Immature natural killer cell (primary cell): Measurements from ENCODE around the gene SOX13. TPM values are rescaled to one million over a fixed set of nuclear protein-coding genes. Genes with fewer than 3 reads are reported as not detected.

ENCODE experiments used
- DNase-seq, 3 donors: peaks; one replicate each; pipeline ENCODE4 v3.0.0; 2022; ENCODE audit warnings: mixed read lengths in 1 of 3
- H3K27ac Mint-ChIP-seq, 6 donors: one replicate each; pipeline ENCODE4 v1.8.0; 2020; ENCODE audit warnings: mixed read lengths in 6 of 6, mild to moderate bottlenecking in 5 of 6, inconsistent platforms in 4 of 6, moderate library complexity in 3 of 6
- H3K27me3 Mint-ChIP-seq, 3 donors: one replicate each; pipeline ENCODE4 v1.8.0; 2020 to 2021; ENCODE audit warnings: low read depth in 3 of 3, mild to moderate bottlenecking in 3 of 3, mixed read lengths in 3 of 3, moderate library complexity in 3 of 3, inconsistent platforms in 1 of 3
- H3K36me3 Mint-ChIP-seq, 3 donors: one replicate each; pipeline ENCODE4 v1.8.0; 2020; ENCODE audit warnings: mixed read lengths in 3 of 3, inconsistent platforms in 2 of 3, mild to moderate bottlenecking in 2 of 3
- H3K4me1 Mint-ChIP-seq, 2 donors: one replicate each; pipeline ENCODE4 v1.8.0; 2020; ENCODE audit warnings: inconsistent platforms in 2 of 2, mild to moderate bottlenecking in 2 of 2, mixed read lengths in 2 of 2, moderate library complexity in 1 of 2
- H3K4me3 Mint-ChIP-seq, 5 donors: one replicate each; pipeline ENCODE4 v1.8.0; 2020; ENCODE audit warnings: mild to moderate bottlenecking in 5 of 5, mixed read lengths in 5 of 5, inconsistent platforms in 3 of 5, moderate library complexity in 3 of 5
- H3K9me3 Mint-ChIP-seq, 6 donors: one replicate each; pipeline ENCODE4 v1.8.0; 2020; ENCODE audit warnings: mild to moderate bottlenecking in 6 of 6, mixed read lengths in 6 of 6, inconsistent platforms in 4 of 6, moderate library complexity in 3 of 6
- polyA plus RNA-seq, 3 donors: library from polyadenylated mRNA; unstranded; fragments of 300-500 nt; fragmentation: Illumina TruSeq; gene quantifications; one replicate each; pipeline ENCODE4 v1.2.3, GENCODE V29; 2021

Gene SOX13
- polyA plus RNA-seq, 3 donors from 2014 or later: 0.54 to 6.6 (median 2.2) TPM

DNA sequence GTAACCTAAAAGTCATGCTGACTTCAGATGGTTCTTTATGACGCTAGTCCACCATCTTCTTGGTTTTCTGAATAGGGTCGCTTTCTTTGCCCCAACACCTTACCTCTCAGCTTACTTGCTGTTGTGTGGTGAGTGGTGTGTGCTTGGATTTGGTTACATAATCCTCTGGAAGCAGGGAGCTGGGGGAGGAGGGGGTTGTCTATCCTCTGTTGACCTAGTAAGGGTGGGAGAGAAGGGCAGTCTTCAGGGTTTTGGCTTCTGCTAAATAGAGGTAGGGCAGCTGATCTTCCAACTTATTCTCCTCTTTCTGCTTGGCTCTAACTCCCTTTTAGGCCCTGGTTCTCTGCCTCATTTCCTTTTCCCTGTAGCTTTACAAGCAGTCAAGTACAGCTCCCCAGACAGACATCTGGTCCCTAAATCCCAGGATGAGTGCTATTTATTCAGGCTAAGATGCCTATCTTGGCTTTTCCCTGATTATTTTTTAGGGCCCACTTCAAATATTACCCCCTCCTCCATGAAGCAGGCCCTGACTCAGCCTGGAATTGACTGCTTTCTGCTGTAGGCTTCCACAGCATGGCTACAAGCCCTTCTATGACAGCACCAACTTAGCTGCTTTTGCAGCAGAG is 99.6 kb downstream of the SOX13 start:
- H3K27ac Mint-ChIP-seq: no peak overlapping the region
- no peak overlapping the region for H3K4me3 Mint-ChIP-seq
- H3K36me3 Mint-ChIP-seq: peaks cover 0 to 7% (median 4%) of the 10 kb centered on the region in 3 donors
- peaks cover 0 to 7% (median 6%) of the 10 kb centered on the region in 3 donors for H3K27me3 Mint-ChIP-seq
- no peak for DNase-seq
- peaks cover 24 to 44% (median 35%) of the 10 kb centered on the region in 6 donors for H3K9me3 Mint-ChIP-seq
- H3K4me1 Mint-ChIP-seq: no peaks in the 10 kb centered on the region

GRCh38 chr1:204174958-204175357 is 102.0 kb downstream of the SOX13 start:
- Mint-ChIP-seq H3K4me3 (no peak overlapping the region), H3K9me3 (peaks cover 15 to 23% (median 19%) of the 10 kb centered on the region in 6 donors), H3K36me3 (peaks cover 0 to 7% (median 0%) of the 10 kb centered on the region in 3 donors), H3K27ac (no peak overlapping the region), H3K4me1 (no peaks in the 10 kb centered on the region), H3K27me3 (peaks cover 0 to 7% (median 4%) of the 10 kb centered on the region in 3 donors)
- DNase-seq: no peak

DNA sequence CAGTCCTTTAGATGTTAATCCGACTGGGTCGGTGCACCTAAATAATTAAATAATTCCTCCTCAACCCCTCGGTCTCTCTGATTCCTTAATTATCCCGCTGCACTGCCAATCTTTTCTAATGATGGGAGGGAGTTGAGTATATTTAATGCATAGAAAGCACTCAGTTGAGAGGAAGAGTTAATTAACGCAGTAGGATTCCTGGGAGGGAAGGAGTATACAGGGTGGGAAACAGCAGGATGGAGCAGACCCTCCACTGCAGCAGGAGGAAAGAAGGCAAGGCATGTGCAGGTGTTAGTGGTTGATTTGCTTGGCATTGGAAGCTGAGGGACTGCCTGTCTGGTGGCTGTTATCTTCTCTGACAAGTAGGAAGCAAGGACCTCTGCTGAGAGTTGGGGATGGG is 103.1 kb downstream of the SOX13 start:
- Mint-ChIP-seq H3K36me3 (peaks cover 0 to 3% (median 0%) of the 10 kb centered on the region in 3 donors), H3K9me3 (peaks cover 5 to 12% (median 9%) of the 10 kb centered on the region in 6 donors), H3K27me3 (peaks cover 0 to 7% (median 2%) of the 10 kb centered on the region in 3 donors), H3K27ac (no peak overlapping the region), H3K4me3 (no peak overlapping the region), H3K4me1 (no peaks in the 10 kb centered on the region)
- DNase-seq: no peak

DNA sequence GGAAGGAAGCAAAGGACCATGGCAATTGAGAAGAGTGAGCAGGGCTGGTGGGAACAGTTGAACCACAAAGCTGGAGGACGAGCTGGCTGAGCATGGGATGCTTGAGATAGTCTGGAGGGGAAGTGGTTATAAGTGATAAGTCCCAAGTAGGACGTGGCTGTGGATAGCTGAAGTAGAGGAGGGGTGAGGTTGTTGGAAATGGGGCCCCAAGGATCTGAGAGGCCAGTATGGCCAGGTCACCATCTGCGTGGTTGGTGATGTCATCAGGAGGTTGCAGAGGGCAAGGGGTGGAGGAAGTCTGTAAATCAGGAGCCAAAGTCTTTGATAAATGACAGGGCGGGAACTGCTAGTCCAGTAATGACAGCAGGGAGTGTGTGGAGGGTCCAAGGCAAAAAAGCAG is 104.2 kb downstream of the SOX13 start:
- no peak for DNase-seq
- Mint-ChIP-seq H3K4me1 (no peaks in the 10 kb centered on the region), H3K36me3 (no peaks in the 10 kb centered on the region), H3K9me3 (peaks cover 0 to 9% (median 2%) of the 10 kb centered on the region in 6 donors), H3K27ac (no peak overlapping the region), H3K27me3 (peaks cover 0 to 7% (median 2%) of the 10 kb centered on the region in 3 donors), H3K4me3 (no peak overlapping the region)

Other genes starting within 250 kb of the SOX13 start
- gene SNRPE, start 211.5 kb upstream of the SOX13 start, polyA plus RNA-seq: 100 to 1,000 TPM; 169 to 229 (median 192) TPM
- 1 to 10 TPM; 1.4 to 4.8 (median 3.7) TPM for gene ETNK2, start 78.9 kb downstream of the SOX13 start, polyA plus RNA-seq
- not detected for gene REN, start 93.2 kb downstream of the SOX13 start, polyA plus RNA-seq
- not detected for gene KISS1, start 123.4 kb downstream of the SOX13 start, polyA plus RNA-seq
- gene GOLT1A, start 140.9 kb downstream of the SOX13 start, polyA plus RNA-seq: not detected